SK-N-SH (cell line): ENCODE measurements around the gene DES. TPM values are rescaled to one million over a fixed set of nuclear protein-coding genes. Genes with fewer than 3 reads are reported as not detected.

ENCODE experiments used
- CTCF ChIA-PET: fragments of 300-600, 350-600 bp; formaldehyde crosslinking; extraction: SDS; loops from one replicate; lab custom pipeline; 2021; lab: Yijun Ruan, JAX
- POLR2A ChIA-PET: fragments of 350-600 bp; sonication (Branson Sonifier 250); formaldehyde crosslinking; extraction: SDS; loops from one replicate; lab custom pipeline; 2020; ENCODE audit warnings: antibody characterized with exemption, inconsistent platforms; lab: Yijun Ruan, JAX
- DNase-seq: peaks from one replicate; pipeline ENCODE4 v3.0.0; 2012
- H2AFZ ChIP-seq: fragments of 200-600 bp; sonication (generic); 2 replicates; pipeline ENCODE4 v1.8.1; 2016; ENCODE audit warnings: antibody characterized with exemption, mild to moderate bottlenecking, low read depth
- H3F3A ChIP-seq: fragments of 200-600 bp; sonication (generic); replicated peaks from 2 replicates; pipeline ENCODE3; 2016; ENCODE audit warnings: antibody characterized with exemption, mild to moderate bottlenecking; ENCODE audit not compliant: insufficient read depth
- H3K27ac ChIP-seq, 2 experiments: fragments of 200-500 bp in 1 of 2; fragments of 200-600 bp in 1 of 2; sonication (Bioruptor generic) in 1 of 2; sonication (generic), shearing (Covaris generic) in 1 of 2; 2 replicates each; pipeline versions ENCODE4 v1.5.1 to v1.6.1; 2014 to 2016; ENCODE audit warnings: low read depth in 2 of 2, inconsistent platforms in 1 of 2, low read length in 1 of 2, mild to moderate bottlenecking in 1 of 2, mixed read lengths in 1 of 2
- H3K27me3 ChIP-seq: fragments of 200-600 bp; sonication (generic), shearing (Covaris generic); 2 replicates; pipeline ENCODE4 v1.6.1; 2016; ENCODE audit warnings: mixed run types; ENCODE audit not compliant: insufficient read depth
- H3K36me3 ChIP-seq, 2 experiments: fragments of 200-500 bp in 1 of 2; fragments of 200-600 bp in 1 of 2; sonication (Bioruptor generic) in 1 of 2; sonication (generic) in 1 of 2; replicated peaks in 1 of 2; 2 replicates each; pipeline versions ENCODE3 to v1.5.1; 2014 to 2016; ENCODE audit warnings: low read length in 1 of 2, mild to moderate bottlenecking in 1 of 2; ENCODE audit not compliant: insufficient read depth in 2 of 2, control insufficient read depth in 1 of 2
- H3K4me1 ChIP-seq, 2 experiments: fragments of 200-500 bp in 1 of 2; fragments of 200-600 bp in 1 of 2; sonication (Bioruptor generic) in 1 of 2; sonication (generic), shearing (Covaris generic) in 1 of 2; 2 replicates each; pipeline versions ENCODE4 v1.5.1 to v1.6.1; 2014 to 2016; ENCODE audit warnings: low read depth in 1 of 2, low read length in 1 of 2, mixed run types in 1 of 2; ENCODE audit not compliant: insufficient read depth in 2 of 2, control insufficient read depth in 1 of 2
- H3K4me2 ChIP-seq: fragments of 200-600 bp; sonication (generic), shearing (Covaris generic); 2 replicates; pipeline ENCODE4 v1.6.1; 2017; ENCODE audit warnings: mixed run types
- H3K4me3 ChIP-seq, 2 experiments: fragments of 200-500 bp in 1 of 2; fragments of 200-600 bp in 1 of 2; sonication (Bioruptor generic) in 1 of 2; sonication (generic), shearing (Covaris generic) in 1 of 2; 2 replicates each; pipeline versions ENCODE4 v1.5.1 to v1.8.1; 2014 to 2016; ENCODE audit warnings: low read depth in 2 of 2, inconsistent platforms in 1 of 2, low read length in 1 of 2, mild to moderate bottlenecking in 1 of 2, mixed read lengths in 1 of 2, moderate library complexity in 1 of 2
- H3K79me2 ChIP-seq: fragments of 200-600 bp; sonication (generic); 2 replicates; pipeline ENCODE4 v1.8.1; 2017; ENCODE audit warnings: mild to moderate bottlenecking; ENCODE audit not compliant: insufficient read depth
- H3K9ac ChIP-seq: fragments of 200-600 bp; sonication (generic); 2 replicates; pipeline ENCODE4 v1.6.1; 2017; ENCODE audit warnings: mixed run types
- H3K9me2 ChIP-seq: fragments of 200-600 bp; sonication (generic); 2 replicates; pipeline ENCODE4 v1.6.1; 2017; ENCODE audit warnings: mixed run types
- H3K9me3 ChIP-seq: fragments of 200-600 bp; sonication (generic); 2 replicates; pipeline ENCODE4 v1.6.1; 2017; ENCODE audit warnings: mixed run types, mild to moderate bottlenecking, moderate library complexity
- H4K20me1 ChIP-seq: fragments of 200-600 bp; sonication (generic); 2 replicates; pipeline ENCODE4 v1.6.1; 2017; ENCODE audit warnings: mild to moderate bottlenecking, mixed run types; ENCODE audit not compliant: insufficient read depth
- CHD2 ChIP-seq: fragments of 150-350 bp; IDR thresholded peaks from 2 replicates; pipeline ENCODE4 v1.6.1; 2018; ENCODE audit warnings: low read length; ENCODE audit not compliant: partially characterized antibody
- ELF1 ChIP-seq: IDR thresholded peaks from 2 replicates; pipeline ENCODE4 v1.4.0; 2012
- EP300 ChIP-seq, 2 experiments: IDR thresholded peaks; 2 replicates each; pipeline versions ENCODE4 v1.4.0 to v1.6.1; 2012; ENCODE audit warnings: borderline replicate concordance in 1 of 2, low read depth in 1 of 2, low read length in 1 of 2
- EZH2phosphoT487 ChIP-seq: fragments of 200-600 bp; sonication (generic); IDR thresholded peaks from 2 replicates; pipeline ENCODE4 v1.6.1; 2017; ENCODE audit warnings: low read depth, mixed run types, mild to moderate bottlenecking, antibody characterized with exemption, moderate library complexity, borderline replicate concordance
- FOSL2 ChIP-seq: IDR thresholded peaks from 2 replicates; pipeline ENCODE4 v1.4.0; 2012; ENCODE audit warnings: low read depth, mild to moderate bottlenecking, moderate library complexity, borderline replicate concordance
- FOXJ3 ChIP-seq: sonication (generic); formaldehyde crosslinking; IDR thresholded peaks from 2 replicates; pipeline ENCODE4 v1.5.1; 2020; ENCODE audit warnings: mild to moderate bottlenecking, missing genetic modification reagents
- FOXM1 ChIP-seq: IDR thresholded peaks from 2 replicates; pipeline ENCODE4 v1.4.0; 2012; ENCODE audit warnings: low read depth, mild to moderate bottlenecking
- GABPA ChIP-seq: IDR thresholded peaks from 2 replicates; pipeline ENCODE4 v1.4.0; 2012; ENCODE audit warnings: low read depth, mild to moderate bottlenecking
- MXI1 ChIP-seq: IDR thresholded peaks from 2 replicates; pipeline ENCODE4 v1.6.1; 2012; ENCODE audit warnings: mild to moderate bottlenecking, low read depth, low read length, improper control_type of control experiment
- POLR2AphosphoS5 ChIP-seq: IDR thresholded peaks from 2 replicates; pipeline ENCODE4 v1.6.1; 2012; ENCODE audit warnings: low read depth, low read length
- RAD21 ChIP-seq: IDR thresholded peaks from 2 replicates; pipeline ENCODE4 v1.6.1; 2012; ENCODE audit warnings: mild to moderate bottlenecking, low read length
- RCOR1 ChIP-seq: fragments of 150-350 bp; IDR thresholded peaks from 2 replicates; pipeline ENCODE4 v1.6.1; 2017; ENCODE audit warnings: antibody characterized with exemption, low read length
- RXRA ChIP-seq: IDR thresholded peaks from 2 replicates; pipeline ENCODE4 v1.4.0; 2012; ENCODE audit warnings: low read depth, mild to moderate bottlenecking, borderline replicate concordance
- SIN3A ChIP-seq: IDR thresholded peaks from 2 replicates; pipeline ENCODE4 v1.6.1; 2012; ENCODE audit warnings: low read depth, mild to moderate bottlenecking, low read length, moderate library complexity, borderline replicate concordance
- SMC3 ChIP-seq: IDR thresholded peaks from 2 replicates; pipeline ENCODE4 v1.6.1; 2012; ENCODE audit warnings: low read depth, low read length, improper control_type of control experiment
- TAF1 ChIP-seq: IDR thresholded peaks from 2 replicates; pipeline ENCODE4 v1.6.1; 2012; ENCODE audit warnings: low read depth, mild to moderate bottlenecking, low read length, moderate library complexity, borderline replicate concordance
- TCF12 ChIP-seq: IDR thresholded peaks from 2 replicates; pipeline ENCODE4 v1.4.0; 2012
- YY1 ChIP-seq: IDR thresholded peaks from 2 replicates; pipeline ENCODE4 v1.4.0; 2012; ENCODE audit warnings: low read depth, mild to moderate bottlenecking
- WGBS: methylation state at CpG from one replicate; pipeline ENCODE4 v1.1.6; 2017; ENCODE audit warnings: low lambda C conversion rate; 5-methylcytosine and 5-hydroxymethylcytosine counted together
- polyA plus RNA-seq, 3 experiments: library from polyadenylated mRNA; depleted of rRNA; stranded (reverse); fragments of >200 nt; gene quantifications; 2 replicates each; pipeline ENCODE4 v1.2.3, GENCODE V29; 2012
- TF ChIP-seq, protein P1 (sequence below): fragments of 200-600 bp; sonication (generic); IDR thresholded peaks from 2 replicates; pipeline ENCODE4 v1.6.1; 2017; ENCODE audit warnings: antibody characterized with exemption, mild to moderate bottlenecking, moderate library complexity
- TF ChIP-seq, protein P2 (sequence below): IDR thresholded peaks from 2 replicates; pipeline ENCODE4 v1.4.0; 2012; ENCODE audit warnings: low read depth, borderline replicate concordance
- TF ChIP-seq, protein P3 (sequence below): fragments of 150-350 bp; IDR thresholded peaks from 2 replicates; pipeline ENCODE4 v1.6.1; 2016; ENCODE audit warnings: mild to moderate bottlenecking, low read depth, low read length

The DES gene
- polyA plus RNA-seq, 1 of the 3 experiments (the other 2 are of a cell fraction), result 0.21 TPM

DNA sequence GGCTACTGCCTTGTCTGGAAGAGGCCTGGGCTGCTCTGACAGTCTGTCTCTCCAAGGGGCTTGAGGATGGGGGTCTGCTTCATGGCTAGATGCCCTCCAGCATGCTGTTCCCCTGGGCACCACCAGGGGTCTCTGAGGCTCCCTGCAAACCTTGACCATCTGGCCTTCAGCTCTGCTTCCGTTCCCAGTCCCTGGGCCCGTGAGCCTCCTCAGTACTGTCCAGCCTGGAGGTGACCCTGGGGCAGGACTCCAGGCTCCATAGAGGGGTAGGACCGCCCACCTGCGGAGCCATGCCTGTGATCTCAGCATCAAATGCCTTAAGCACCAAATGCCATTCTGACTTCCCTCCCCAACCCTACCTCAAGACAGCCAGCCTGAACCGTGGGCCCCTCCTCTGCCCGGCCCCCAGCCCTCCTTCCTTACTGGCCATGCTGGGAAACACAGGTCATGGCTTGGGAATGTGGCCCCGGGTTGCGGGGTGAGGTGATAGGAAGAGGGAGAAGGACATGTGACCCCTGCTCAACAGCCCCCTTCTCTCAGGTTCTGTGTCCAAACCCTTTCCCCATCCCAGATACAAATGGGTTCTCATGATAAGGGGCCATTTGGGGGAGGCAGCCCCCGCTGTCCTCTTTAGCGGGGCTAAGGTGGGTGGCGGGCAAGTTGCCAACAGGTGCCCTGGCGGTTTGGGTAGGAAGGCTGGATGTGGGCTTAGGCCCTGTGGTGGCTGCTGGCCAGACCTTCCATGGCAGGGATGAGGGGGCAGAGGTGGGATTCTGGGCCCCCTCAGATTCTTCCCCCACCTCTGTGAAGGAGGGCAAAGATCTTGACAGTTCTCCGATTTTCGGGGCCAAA lies 41.5 kb downstream of the DES start:
- Histone ChIP-seq H3K9me2 (no peaks in the 10 kb centered on the region), H3K4me3 (no peak overlapping the region), H3K9me3 (no peaks in the 10 kb centered on the region), H2AFZ (no peak overlapping the region), H3K4me1 (peaks cover 17 to 27% of the 10 kb centered on the region in 2 experiments), H3K36me3 (peaks cover 23 to 54% of the 10 kb centered on the region in 2 experiments), H3K79me2 (peaks cover 10% of the 10 kb centered on the region; the same call in 1 of the 2 replicates), H4K20me1 (no peaks in the 10 kb centered on the region), H3K27me3 (no peaks in the 10 kb centered on the region), H3K27ac (peak overlapping the region; percentile 29 to 92; a peak in 3 of 4 replicates), H3K9ac (no peak overlapping the region), H3K4me2 (peak overlapping the region; percentile 78), H3F3A (peaks cover 9% of the 10 kb centered on the region)
- ChIA-PET POLR2A (interaction anchor here (0.6 to 2.3 kb wide), 12 partner anchors 15 to 70 kb away, joined by 3 to 15 read pairs (median 4); partner anchors contain the start of gene GMPPA), CTCF (interaction anchor here (0.6 to 10.9 kb wide), 29 partner anchors 10 to 301 kb away, joined by 3 to 159 read pairs (median 6); partner anchors contain the start of genes ASIC4, CHPF and SPEG)
- DNase-seq, result peak; percentile 88
- WGBS, result 65% methylated on average over 11 of the region's 14 CpGs
- TF ChIP-seq YY1 (no peak), SIN3A (no peak), POLR2AphosphoS5 (no peak), ELF1 (no peak), SMC3 (peak; percentile 82), RAD21 (peak; percentile 77), TCF12 (peak; percentile 51; the same call in 1 of the 2 replicates)
- TF ChIP-seq, protein P1, sequence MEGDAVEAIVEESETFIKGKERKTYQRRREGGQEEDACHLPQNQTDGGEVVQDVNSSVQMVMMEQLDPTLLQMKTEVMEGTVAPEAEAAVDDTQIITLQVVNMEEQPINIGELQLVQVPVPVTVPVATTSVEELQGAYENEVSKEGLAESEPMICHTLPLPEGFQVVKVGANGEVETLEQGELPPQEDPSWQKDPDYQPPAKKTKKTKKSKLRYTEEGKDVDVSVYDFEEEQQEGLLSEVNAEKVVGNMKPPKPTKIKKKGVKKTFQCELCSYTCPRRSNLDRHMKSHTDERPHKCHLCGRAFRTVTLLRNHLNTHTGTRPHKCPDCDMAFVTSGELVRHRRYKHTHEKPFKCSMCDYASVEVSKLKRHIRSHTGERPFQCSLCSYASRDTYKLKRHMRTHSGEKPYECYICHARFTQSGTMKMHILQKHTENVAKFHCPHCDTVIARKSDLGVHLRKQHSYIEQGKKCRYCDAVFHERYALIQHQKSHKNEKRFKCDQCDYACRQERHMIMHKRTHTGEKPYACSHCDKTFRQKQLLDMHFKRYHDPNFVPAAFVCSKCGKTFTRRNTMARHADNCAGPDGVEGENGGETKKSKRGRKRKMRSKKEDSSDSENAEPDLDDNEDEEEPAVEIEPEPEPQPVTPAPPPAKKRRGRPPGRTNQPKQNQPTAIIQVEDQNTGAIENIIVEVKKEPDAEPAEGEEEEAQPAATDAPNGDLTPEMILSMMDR, result peak; percentile 87

DNA sequence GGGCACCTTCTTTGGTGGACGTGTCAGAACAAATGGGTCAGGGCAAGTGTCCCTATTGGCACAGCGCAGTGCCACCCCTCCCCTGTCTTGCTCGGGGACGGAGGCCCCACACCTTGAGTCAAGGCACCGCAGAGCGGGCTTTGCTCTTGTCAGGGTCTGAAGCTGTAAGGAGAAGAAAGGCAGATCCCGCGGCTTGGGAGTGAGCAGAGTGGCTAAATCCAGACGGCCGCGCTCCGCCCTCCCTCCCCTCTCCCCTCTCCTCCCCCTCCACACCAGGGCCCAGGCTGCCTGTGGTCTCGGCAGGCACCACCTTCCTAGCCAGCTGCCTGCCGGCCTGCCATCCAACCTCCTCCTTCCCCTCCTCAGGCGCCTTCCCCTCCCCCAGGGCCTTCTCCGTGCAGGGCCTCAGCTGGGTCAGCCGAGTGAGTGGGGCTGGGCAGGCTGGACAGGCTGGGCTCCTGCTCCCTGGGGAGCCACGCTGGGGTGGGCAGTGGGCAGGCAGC lies 42.3 kb downstream of the DES start:
- Histone ChIP-seq H3K27ac (peak overlapping the region; percentile 29 to 92; a peak in 3 of 4 replicates), H3K9ac (no peak overlapping the region; the same call in 1 of the 2 replicates), H3K9me3 (no peaks in the 10 kb centered on the region), H3K36me3 (peaks cover 25 to 48% of the 10 kb centered on the region in 2 experiments), H3K27me3 (no peaks in the 10 kb centered on the region), H3K4me2 (peak overlapping the region; percentile 78), H2AFZ (no peak overlapping the region), H3F3A (peaks cover 9% of the 10 kb centered on the region), H3K79me2 (peaks cover 9% of the 10 kb centered on the region; the same call in 1 of the 2 replicates), H3K4me1 (peaks cover 17 to 27% of the 10 kb centered on the region in 2 experiments), H3K9me2 (no peaks in the 10 kb centered on the region), H4K20me1 (no peaks in the 10 kb centered on the region), H3K4me3 (no peak overlapping the region)
- POLR2A ChIA-PET, result interaction anchor here (0.5 to 2.3 kb wide), 12 partner anchors 15 to 128 kb away, joined by 3 to 15 read pairs (median 5); partner anchors contain the start of genes ASIC4 and GMPPA
- CTCF ChIA-PET, result interaction anchor here (0.8 to 10.9 kb wide), 13 partner anchors 12 to 301 kb away, joined by 3 to 159 read pairs (median 9); partner anchors contain the start of gene CHPF
- DNase-seq, result peak; percentile 88
- WGBS, result 53% methylated on average over 18 of the region's 18 CpGs
- TF ChIP-seq EP300 (IDR thresholded peaks at IDR 0.05; ENCODE audit: borderline replicate concordance in 1 of 2, low read depth in 1 of 2, low read length in 1 of 2) (peak in 1 of 2 experiments; percentile 37; a peak in 2 of 4 replicates), GABPA (no peak), TAF1 (no peak), SMC3 (peak; percentile 29; the same call in 1 of the 2 replicates), EZH2phosphoT487 (no peak), FOXM1 (no peak), SIN3A (peak; percentile 77), RAD21 (0 out of 2 replicates have a peak, but pooled peaks have one; percentile 2), CHD2 (peak; percentile 69), RCOR1 (no peak), FOSL2 (no peak), MXI1 (0 out of 2 replicates have a peak, but pooled peaks have one; percentile 30), RXRA (no peak), FOXJ3 (0 out of 2 replicates have a peak, but pooled peaks have one; percentile 52)
- TF ChIP-seq, protein P2, sequence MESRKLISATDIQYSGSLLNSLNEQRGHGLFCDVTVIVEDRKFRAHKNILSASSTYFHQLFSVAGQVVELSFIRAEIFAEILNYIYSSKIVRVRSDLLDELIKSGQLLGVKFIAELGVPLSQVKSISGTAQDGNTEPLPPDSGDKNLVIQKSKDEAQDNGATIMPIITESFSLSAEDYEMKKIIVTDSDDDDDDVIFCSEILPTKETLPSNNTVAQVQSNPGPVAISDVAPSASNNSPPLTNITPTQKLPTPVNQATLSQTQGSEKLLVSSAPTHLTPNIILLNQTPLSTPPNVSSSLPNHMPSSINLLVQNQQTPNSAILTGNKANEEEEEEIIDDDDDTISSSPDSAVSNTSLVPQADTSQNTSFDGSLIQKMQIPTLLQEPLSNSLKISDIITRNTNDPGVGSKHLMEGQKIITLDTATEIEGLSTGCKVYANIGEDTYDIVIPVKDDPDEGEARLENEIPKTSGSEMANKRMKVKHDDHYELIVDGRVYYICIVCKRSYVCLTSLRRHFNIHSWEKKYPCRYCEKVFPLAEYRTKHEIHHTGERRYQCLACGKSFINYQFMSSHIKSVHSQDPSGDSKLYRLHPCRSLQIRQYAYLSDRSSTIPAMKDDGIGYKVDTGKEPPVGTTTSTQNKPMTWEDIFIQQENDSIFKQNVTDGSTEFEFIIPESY, result no peak
- TF ChIP-seq, protein P3, sequence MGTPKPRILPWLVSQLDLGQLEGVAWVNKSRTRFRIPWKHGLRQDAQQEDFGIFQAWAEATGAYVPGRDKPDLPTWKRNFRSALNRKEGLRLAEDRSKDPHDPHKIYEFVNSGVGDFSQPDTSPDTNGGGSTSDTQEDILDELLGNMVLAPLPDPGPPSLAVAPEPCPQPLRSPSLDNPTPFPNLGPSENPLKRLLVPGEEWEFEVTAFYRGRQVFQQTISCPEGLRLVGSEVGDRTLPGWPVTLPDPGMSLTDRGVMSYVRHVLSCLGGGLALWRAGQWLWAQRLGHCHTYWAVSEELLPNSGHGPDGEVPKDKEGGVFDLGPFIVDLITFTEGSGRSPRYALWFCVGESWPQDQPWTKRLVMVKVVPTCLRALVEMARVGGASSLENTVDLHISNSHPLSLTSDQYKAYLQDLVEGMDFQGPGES, result no peak
